ENCODE measurements around the gene BRCA2.

Gene BRCA2, protein sequence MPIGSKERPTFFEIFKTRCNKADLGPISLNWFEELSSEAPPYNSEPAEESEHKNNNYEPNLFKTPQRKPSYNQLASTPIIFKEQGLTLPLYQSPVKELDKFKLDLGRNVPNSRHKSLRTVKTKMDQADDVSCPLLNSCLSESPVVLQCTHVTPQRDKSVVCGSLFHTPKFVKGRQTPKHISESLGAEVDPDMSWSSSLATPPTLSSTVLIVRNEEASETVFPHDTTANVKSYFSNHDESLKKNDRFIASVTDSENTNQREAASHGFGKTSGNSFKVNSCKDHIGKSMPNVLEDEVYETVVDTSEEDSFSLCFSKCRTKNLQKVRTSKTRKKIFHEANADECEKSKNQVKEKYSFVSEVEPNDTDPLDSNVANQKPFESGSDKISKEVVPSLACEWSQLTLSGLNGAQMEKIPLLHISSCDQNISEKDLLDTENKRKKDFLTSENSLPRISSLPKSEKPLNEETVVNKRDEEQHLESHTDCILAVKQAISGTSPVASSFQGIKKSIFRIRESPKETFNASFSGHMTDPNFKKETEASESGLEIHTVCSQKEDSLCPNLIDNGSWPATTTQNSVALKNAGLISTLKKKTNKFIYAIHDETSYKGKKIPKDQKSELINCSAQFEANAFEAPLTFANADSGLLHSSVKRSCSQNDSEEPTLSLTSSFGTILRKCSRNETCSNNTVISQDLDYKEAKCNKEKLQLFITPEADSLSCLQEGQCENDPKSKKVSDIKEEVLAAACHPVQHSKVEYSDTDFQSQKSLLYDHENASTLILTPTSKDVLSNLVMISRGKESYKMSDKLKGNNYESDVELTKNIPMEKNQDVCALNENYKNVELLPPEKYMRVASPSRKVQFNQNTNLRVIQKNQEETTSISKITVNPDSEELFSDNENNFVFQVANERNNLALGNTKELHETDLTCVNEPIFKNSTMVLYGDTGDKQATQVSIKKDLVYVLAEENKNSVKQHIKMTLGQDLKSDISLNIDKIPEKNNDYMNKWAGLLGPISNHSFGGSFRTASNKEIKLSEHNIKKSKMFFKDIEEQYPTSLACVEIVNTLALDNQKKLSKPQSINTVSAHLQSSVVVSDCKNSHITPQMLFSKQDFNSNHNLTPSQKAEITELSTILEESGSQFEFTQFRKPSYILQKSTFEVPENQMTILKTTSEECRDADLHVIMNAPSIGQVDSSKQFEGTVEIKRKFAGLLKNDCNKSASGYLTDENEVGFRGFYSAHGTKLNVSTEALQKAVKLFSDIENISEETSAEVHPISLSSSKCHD (N-terminal part only)

DNA sequence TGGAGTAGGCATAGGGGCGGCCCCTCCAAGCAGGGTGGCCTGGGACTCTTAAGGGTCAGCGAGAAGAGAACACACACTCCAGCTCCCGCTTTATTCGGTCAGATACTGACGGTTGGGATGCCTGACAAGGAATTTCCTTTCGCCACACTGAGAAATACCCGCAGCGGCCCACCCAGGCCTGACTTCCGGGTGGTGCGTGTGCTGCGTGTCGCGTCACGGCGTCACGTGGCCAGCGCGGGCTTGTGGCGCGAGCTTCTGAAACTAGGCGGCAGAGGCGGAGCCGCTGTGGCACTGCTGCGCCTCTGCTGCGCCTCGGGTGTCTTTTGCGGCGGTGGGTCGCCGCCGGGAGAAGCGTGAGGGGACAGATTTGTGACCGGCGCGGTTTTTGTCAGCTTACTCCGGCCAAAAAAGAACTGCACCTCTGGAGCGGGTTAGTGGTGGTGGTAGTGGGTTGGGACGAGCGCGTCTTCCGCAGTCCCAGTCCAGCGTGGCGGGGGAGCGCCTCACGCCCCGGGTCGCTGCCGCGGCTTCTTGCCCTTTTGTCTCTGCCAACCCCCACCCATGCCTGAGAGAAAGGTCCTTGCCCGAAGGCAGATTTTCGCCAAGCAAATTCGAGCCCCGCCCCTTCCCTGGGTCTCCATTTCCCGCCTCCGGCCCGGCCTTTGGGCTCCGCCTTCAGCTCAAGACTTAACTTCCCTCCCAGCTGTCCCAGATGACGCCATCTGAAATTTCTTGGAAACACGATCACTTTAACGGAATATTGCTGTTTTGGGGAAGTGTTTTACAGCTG lies at the start of gene BRCA2, which contains the start of gene ZAR1L:
Gene BRCA2, plus strand, starts transcription at position 271 of the 790 bp plus-strand sequence. CDS start 953 bp downstream, outside the sequence.
Gene ZAR1L, minus strand, starts transcription at position 126 of the 790 bp plus-strand sequence. CDS start 3,438 bp downstream, outside the sequence.
- in situ Hi-C loops (cut with MboI; ENCODE audit: low sequenced_read_pairs): loop anchor here (25.0 kb wide), 1 partner anchor 303 kb away; no protein-coding TSS in a partner anchor

DNA sequence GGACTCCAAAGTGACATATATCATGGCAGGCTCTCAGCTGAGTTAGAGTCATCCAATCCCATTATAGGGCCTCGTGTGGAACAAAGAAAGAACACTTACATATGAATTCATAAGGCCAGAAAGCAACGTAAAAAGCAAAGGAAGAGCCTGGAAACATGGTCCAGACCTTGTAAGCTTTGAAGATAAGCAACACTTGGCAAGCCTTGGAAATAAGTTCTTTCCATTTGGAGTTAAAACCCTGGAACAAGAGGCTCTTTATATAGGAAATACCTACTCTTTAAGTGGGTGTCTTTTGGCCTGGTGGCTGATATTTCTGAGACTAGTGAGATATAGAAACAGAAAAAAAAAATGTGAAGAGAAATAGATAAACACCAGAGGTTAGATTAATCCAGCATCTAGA lies 49.6 kb upstream of the BRCA2 start:
- in situ Hi-C loops (cut with MboI; ENCODE audit: low sequenced_read_pairs): no loop called here

DNA sequence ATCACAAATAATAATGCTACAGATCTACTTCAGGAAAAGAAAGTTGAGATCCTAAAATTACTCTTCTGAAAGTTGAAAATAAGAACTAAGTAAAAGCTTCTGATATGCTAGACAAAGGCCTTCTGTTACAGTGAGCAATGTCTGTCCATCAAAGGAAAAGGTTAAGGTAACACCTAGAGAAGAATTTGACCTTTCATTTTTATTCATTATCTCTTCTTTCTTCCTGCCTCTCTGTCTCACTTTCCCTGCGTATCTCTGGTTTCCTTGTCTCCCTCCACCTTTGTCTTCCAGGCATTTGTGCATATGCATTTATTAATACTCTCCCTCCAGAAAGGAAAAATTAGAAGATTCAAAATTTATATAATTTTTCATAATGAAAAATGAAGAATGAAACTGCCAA lies 49.2 kb upstream of the BRCA2 start:
- in situ Hi-C loops (cut with MboI; ENCODE audit: low sequenced_read_pairs): no loop called here

DNA sequence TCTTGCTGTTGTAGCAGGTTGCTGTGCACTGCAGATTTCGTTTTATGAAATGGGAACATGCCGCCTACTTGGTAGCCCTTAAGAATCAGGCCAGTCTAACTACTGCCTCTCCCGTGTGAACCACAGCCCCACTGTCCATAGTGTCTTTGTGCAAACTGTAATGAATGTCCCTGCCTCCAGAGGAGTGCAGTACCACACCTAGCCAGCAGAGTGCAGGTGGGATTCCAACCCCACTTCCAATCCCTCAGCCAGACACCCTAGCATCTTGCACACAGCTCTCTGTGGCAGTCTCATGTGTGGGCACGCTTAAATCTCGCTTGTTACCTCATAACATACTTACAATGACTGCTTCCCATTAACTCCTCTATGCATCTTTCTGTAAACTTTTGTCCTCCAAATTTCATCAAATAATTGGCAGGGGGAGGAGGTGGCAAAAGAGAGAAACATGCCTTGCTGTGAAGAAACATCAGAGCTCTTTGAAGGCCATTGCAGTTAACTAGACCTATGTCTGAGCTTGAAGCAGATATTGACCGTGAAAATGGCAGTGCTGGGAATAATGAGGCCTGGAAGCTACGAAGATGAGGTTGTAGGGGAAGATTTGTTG lies 47.4 kb upstream of the BRCA2 start:
- in situ Hi-C loops (cut with MboI; ENCODE audit: low sequenced_read_pairs): no loop called here

DNA sequence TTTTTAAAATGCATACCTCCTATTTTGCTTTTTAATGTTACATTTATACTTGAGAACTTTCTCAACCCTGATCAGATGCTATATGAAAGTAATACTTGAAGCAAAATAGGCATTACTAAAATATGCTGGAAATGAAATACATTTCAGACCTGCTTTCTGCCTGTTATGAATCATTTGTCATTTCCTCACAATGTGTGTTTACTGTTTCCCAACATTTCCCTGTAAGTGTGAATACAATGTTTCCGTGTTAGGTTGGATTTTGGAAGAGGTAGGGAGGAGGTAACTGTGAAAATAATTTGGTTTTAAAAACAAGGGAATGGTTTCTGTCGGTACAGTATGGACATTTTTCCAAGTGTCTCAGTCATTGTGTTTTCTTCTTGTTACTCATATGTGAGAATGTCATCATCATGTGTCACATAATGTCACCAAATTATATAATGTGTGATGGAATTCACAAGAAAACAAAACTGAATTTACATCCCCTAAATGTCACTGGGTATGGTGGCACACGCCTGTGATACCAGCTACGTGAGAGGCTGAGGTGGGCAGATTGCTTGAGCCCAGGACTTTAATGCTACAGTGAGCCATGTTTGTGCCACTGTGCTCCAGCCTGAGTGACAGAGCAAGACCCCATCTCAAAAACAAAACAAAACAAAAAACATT lies 43.2 kb upstream of the BRCA2 start:
- in situ Hi-C loops (cut with MboI; ENCODE audit: low sequenced_read_pairs): no loop called here

DNA sequence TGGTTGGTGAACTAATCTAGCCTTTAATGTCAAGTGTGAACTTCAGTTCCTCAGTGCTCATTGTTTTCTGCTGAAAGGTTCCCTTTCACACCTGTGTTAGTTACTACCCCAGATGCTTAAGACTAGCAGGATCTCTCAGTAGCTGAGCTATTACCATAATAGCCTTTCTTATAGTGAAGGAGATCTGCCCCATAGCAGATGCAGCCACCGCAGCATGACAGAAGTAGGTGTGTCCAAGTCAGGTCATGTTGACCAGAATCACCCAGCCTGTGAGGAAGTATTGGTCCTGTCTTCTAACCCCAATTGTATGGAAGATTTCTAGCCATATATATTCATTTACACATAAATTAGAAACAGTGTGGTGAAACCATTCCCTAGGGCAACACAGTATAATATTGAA lies 37.5 kb upstream of the BRCA2 start:
- in situ Hi-C loops (cut with MboI; ENCODE audit: low sequenced_read_pairs): no loop called here

DNA sequence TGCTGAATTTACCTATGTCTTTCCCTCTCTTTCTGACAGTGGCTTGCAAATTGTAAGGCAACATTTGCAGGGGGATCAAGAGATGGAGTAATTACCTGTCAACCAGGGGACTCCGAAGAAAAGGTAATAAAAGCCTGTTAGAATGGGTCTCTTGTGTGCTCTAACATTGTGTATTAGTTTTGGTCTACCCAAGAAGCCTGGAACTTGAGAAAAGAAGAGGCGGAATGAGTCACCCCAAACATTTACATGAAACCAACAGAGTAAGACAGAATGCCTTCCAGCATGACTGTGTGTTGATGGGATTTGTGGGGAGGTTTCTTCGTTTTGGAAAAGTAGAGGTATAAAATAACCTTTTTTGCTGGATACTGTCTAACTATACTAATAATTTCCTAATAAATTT lies 36.9 kb upstream of the BRCA2 start:
- in situ Hi-C loops (cut with MboI; ENCODE audit: low sequenced_read_pairs): no loop called here

DNA sequence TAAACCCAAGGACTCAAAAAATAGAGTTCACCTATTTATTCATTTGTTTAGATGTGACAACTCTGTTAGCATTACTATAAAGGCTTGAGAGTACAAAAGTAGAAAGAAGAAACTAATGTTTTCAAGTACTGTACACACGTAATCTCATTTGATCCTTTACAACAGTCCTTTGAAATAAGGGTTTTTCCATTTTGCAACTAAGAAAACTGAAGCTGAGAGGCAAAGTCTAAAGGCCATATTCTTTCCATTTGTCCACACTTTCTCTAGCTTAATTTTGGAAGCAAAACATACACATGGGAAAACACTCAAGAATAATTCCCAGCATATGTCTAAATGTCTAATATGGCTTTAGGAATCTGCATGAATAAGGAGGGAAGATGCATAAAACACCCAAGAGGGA lies 34.2 kb upstream of the BRCA2 start:
- in situ Hi-C loops (cut with MboI; ENCODE audit: low sequenced_read_pairs): no loop called here

DNA sequence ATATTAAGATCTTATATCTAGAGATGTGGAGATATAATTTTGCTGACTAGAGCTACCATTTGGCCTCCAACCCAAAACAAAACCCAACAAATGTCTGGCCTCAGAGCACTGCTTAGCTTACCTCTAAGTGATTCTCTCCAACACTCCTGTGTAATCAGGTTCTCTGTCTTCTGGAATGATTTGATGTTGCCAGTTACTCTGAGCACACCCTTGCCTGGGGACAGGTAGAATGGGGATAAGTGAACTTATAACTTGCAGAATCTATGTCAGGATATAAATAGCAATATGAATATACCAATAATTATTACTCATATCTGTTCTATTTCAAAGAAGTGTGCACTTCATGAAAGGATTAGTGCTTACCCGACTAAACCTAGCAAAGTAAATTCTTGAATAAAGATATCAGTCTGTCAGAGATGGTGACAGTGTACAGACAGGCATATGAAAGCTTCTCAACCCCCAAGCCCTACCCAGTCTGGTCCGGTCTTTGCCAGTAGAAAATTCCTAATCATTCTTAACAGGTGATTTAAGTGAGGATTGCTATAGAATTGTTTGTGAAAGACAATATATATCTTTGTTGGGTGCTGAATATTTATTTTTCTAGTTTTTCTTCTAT lies 33.1 kb upstream of the BRCA2 start:
- in situ Hi-C loops (cut with MboI; ENCODE audit: low sequenced_read_pairs): no loop called here

DNA sequence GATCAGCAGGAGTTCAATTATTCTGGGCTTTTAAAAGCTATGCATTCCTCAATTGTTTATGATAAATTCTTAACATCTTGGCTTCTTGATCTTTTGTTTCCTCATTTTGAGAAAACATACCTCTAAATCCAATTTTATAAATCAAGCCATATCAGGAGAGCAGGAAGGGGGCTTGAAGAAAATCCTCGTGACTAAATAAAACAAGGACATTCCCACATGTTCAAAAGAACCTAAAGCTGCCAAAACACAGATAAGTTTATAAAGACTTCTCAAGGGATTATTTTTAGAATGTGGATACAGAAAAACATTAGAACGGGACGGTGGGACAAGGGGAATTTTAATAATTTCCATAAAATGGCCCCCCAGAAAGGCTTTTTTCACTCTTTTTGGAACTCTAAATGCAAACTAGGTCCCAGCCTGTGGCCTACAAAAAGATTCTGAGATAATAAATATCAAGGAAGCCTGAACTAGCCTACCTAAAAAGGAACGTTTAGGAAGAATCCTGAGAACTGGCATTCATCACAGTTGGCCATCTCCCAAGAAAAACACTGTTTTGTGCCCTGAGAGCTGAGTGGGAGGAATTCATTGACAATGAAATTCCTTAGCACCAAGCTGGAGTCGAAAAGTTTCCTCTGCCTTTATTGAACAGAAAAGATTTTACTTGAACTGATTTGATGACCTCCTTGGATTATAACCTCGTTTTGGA lies 30.2 kb upstream of the BRCA2 start:
- in situ Hi-C loops (cut with MboI; ENCODE audit: low sequenced_read_pairs): no loop called here

DNA sequence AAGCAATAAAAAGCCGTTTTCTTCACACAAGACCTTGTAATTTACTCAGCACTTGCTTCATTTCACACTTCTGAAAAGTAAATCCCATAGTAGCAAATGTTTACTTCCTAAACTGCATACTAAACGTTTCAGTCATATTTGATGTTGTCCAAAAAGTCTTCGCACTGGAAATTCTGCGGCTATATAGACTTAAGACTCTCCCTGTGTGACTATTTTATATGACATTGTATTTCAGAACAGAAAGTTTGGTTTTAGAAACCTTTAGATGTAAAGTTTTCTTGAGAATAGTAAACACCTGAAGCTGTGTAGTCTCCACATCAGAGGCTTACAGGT lies 29.7 kb upstream of the BRCA2 start:
- in situ Hi-C loops (cut with MboI; ENCODE audit: low sequenced_read_pairs): no loop called here

DNA sequence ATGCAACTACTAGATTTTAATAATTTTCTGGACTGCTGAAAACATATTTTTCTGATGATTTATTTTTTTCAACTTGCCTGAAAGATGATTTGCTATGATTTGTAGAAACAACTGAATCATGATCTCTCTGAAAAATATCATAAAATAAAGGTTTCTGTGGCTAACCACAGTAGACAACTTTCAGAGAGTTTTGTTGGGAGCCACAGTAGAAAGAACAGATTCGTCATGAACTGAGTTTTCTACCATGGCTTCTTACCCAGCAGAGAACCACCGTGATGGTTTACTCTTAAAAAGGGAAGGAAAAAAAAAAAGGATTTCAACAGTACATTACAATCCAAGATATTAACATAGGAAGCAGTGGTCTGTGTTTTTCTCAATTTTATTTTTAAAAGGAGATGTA lies 18.1 kb upstream of the BRCA2 start:
- in situ Hi-C loops (cut with MboI; ENCODE audit: low sequenced_read_pairs): no loop called here

DNA sequence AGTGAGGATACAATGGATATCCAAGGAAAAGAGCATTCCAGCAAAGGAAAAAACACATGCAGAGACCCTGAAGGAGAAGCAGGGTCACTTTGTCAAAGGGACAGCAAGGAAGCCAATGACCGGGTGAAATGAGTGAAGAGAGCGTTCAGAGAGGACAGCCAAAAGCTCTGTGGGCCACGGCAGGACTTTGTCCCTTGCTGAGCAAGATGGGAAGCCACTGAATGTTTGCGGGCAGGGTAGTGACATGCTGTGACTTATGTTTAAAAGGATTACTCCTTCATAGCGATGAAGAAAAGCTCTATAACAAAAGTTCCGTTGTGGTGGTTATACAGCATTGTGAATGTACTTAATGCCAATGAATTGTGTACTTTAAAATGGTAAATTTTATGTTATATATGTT lies 16.6 kb upstream of the BRCA2 start:
- in situ Hi-C loops (cut with MboI; ENCODE audit: low sequenced_read_pairs): no loop called here

DNA sequence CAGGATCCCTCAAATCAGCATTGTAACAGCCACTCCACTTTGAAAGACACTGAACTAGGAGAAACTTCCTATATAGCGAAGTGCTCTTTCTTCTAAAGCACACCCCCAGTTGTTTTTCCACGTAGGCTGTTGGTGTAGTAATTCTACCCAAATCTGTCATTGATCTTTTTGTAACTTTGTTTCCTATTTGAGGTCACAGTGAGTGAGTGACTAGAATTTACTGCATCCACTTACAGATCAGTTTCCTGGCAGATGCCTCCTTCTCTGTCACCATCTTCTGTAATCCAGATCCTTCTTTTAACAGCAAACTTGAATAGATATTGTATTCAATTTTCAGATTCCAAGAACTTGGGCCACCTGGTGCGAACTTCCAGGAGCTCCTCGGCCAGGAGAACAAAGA lies 15.4 kb upstream of the BRCA2 start:
- in situ Hi-C loops (cut with MboI; ENCODE audit: low sequenced_read_pairs): loop anchor here (25.0 kb wide), 1 partner anchor 288 kb away; no protein-coding TSS in a partner anchor

DNA sequence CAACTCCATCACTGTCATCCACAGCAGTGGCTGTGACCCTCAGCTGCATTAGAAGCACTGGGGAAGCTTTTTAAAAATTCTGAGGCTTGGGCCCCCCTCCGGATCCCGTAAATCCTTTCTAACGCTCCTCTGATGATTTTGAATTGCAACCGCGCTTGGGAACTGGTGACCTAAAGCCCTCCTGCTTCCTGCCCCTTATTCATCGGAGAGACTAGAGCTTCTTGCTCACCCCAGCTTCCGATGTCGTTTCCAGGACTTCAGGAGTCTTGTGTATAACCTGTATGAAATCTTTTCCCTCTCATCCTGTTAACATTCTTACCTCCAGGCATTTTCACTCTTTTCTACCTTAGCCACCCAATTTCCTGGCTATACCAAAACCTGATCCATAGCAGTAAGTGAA lies 14.9 kb upstream of the BRCA2 start:
- in situ Hi-C loops (cut with MboI; ENCODE audit: low sequenced_read_pairs): loop anchor here (25.0 kb wide), 1 partner anchor 288 kb away; no protein-coding TSS in a partner anchor

DNA sequence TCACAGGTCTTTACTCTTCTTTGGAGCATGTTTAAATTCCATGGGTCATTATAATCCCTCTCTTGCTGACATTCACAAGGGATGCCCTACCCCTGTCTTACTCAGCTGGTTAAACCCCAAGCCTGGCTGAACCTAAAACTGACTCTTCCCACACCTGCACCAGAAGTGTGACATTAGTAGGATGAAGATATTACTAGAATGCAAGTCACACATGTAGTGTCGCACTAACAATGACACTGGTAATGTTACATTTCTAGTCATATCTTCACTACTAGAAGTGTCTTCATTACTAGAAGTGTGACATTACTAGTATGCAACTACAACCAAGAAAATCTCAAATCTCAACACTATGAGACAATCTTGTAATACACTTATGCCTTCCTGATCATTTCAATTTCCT lies 14.4 kb upstream of the BRCA2 start:
- in situ Hi-C loops (cut with MboI; ENCODE audit: low sequenced_read_pairs): loop anchor here (25.0 kb wide), 1 partner anchor 289 kb away; no protein-coding TSS in a partner anchor

DNA sequence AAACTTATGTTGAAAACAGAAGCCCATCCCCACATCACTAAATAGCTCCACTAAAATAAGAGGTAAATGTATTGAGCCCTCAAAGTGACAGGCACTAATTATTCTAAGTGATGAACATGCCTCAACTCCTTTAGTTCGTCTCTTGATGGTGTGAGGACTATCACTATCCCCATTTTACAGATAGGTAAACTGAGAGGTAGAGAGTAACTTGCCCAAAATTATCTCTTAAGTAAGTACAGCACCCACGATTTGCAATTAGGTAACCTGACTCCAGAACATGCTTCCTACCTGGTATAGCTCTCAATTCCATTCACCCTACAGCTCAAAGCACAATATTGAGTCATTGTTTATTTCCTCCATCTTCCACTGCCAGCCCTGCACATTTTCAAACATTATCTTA lies 12.8 kb upstream of the BRCA2 start:
- in situ Hi-C loops (cut with MboI; ENCODE audit: low sequenced_read_pairs): loop anchor here (25.0 kb wide), 1 partner anchor 290 kb away; no protein-coding TSS in a partner anchor

DNA sequence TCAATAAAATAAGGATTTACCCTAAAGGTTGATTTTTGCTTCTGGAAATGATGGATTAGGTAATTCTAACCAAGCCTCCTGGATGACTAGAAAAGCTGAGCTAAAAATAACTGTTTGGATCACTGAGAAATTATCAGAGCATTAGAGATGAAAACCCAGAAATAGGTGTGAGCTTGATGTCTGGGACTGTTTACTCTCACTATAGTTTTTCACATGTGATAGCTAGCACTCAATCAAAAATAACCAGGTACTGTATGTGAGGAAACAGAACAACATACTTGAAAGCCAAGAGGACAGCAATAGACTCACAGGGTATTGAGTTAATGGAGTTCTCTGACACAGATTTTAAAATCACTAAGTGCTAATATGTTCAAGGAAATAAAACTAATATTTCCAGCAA lies 9.7 kb upstream of the BRCA2 start:
- in situ Hi-C loops (cut with MboI; ENCODE audit: low sequenced_read_pairs): loop anchor here (25.0 kb wide), 1 partner anchor 293 kb away; no protein-coding TSS in a partner anchor

Data from HL-60/S4 (cell line).